ENCODE results near the gene STON1. TPM values are rescaled to one million over a fixed set of nuclear protein-coding genes. Genes with fewer than 3 reads are reported as not detected.
"Not testable (repeated sequence)": the region's sequence is repeated elsewhere in the genome, so short reads cannot be mapped to it uniquely, and the experiment has no call there.

The STON1 gene
- total RNA-seq, 1 donor from 2014 or later, result 48.1 TPM

GRCh38 chr2:48519593-48519992 lies 10.4 kb upstream of the STON1 start:
- intact Hi-C loops (cut with DNase I), result loop anchor here (5.0 kb wide), 1 partner anchor 58 kb away; no protein-coding TSS in a partner anchor

GRCh38 chr2:48524756-48525155 lies 5.2 kb upstream of the STON1 start:
- H3K4me1 ChIP-seq, result peaks cover 44% of the 10 kb centered on the region
- H3K9me3 ChIP-seq; H3K27me3 ChIP-seq; DNase-seq (ENCODE audit: extremely low spot score in 2 of 2); intact Hi-C loops (cut with DNase I); H3K36me3 ChIP-seq; H3K4me3 ChIP-seq: not testable (repeated sequence)
- peak overlapping the region; percentile 53 for H3K27ac ChIP-seq

More at GRCh38 chr2:48519593-48519992, 10.4 kb upstream of the STON1 start:
- DNase-seq (ENCODE audit: extremely low spot score in 2 of 2), result no peak
- H3K27me3 ChIP-seq, result no peaks in the 10 kb centered on the region
- TF ChIP-seq POLR2A (IDR thresholded peaks at IDR 0.05), result no peak
- no peak for TF ChIP-seq CTCF (IDR thresholded peaks at IDR 0.05)
- no peak for TF ChIP-seq POLR2AphosphoS5 (IDR thresholded peaks at IDR 0.05; ENCODE audit: insufficient read depth in 1 of 2, low read depth in 1 of 2)
- peaks cover 0 to 19% of the 10 kb centered on the region in 2 donors for H3K36me3 ChIP-seq
- no peaks in the 10 kb centered on the region for H3K9me3 ChIP-seq
- no peak overlapping the region for H3K4me3 ChIP-seq
- no peak overlapping the region for H3K27ac ChIP-seq
- H3K4me1 ChIP-seq, result no peaks in the 10 kb centered on the region

DNA sequence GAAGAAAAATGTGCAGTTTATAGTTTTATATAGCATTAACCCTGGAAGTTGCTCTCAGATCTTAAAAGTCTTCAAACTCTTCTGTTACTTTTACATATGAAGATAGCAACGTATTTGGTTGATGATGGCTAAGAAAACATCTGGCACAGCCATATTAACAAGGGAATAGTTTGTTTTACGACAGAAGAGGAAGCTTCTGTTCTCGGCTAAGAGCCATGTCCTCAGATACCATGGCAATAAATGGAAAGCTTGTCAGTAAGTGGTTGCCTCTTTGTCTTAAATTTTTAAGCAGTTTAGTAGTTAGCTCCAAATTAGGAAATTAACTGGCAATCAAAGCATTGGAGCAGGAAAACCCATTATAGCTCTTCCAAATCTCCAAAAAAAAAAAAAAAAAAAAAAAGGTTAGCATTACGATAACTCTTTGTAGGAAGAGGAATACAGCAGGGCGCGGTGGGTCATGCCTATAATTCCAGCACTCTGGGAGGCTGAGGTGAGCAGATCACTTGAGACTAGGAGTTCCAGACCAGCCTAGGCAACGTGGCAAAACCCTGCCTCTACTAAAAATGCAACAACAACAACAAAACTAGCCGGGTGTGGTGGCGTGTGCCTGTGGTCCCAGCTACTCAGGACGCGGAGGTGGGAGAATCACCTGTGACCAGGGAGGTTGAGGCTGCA lies 4.5 kb upstream of the STON1 start:
- Histone ChIP-seq H3K27ac (peak overlapping the region; percentile 69), H3K4me1 (peaks cover 45% of the 10 kb centered on the region), H3K36me3 (no peaks in the 10 kb centered on the region), H3K4me3 (no peak overlapping the region), H3K27me3 (no peaks in the 10 kb centered on the region), H3K9me3 (no peaks in the 10 kb centered on the region)
- intact Hi-C loops (cut with DNase I), result no loop called here
- TF ChIP-seq POLR2A (IDR thresholded peaks at IDR 0.05) (no peak), CTCF (IDR thresholded peaks at IDR 0.05) (no peak), POLR2AphosphoS5 (IDR thresholded peaks at IDR 0.05; ENCODE audit: insufficient read depth in 1 of 2, low read depth in 1 of 2) (peak; percentile 13 to 95)
- no peak for DNase-seq (ENCODE audit: extremely low spot score in 2 of 2)

- TF ChIP-seq POLR2A (IDR thresholded peaks at IDR 0.05), result no peak
- no peak for TF ChIP-seq POLR2AphosphoS5 (IDR thresholded peaks at IDR 0.05; ENCODE audit: insufficient read depth in 1 of 2, low read depth in 1 of 2)
- TF ChIP-seq CTCF (IDR thresholded peaks at IDR 0.05), result no peak
- no peaks in the 10 kb centered on the region for H3K27me3 ChIP-seq
- no peak for DNase-seq (ENCODE audit: extremely low spot score in 2 of 2)
- H3K9me3 ChIP-seq, result no peaks in the 10 kb centered on the region
- H3K27ac ChIP-seq, result peak overlapping the region; percentile 87
- peaks cover 62% of the 10 kb centered on the region for H3K4me1 ChIP-seq
- no peaks in the 10 kb centered on the region for H3K36me3 ChIP-seq
- H3K4me3 ChIP-seq, result no peak overlapping the region
- intact Hi-C loops (cut with DNase I), result no loop called here
These were observed 2.6 kb upstream of the STON1 start for GRCh38 chr2:48527226-48527885.

DNA sequence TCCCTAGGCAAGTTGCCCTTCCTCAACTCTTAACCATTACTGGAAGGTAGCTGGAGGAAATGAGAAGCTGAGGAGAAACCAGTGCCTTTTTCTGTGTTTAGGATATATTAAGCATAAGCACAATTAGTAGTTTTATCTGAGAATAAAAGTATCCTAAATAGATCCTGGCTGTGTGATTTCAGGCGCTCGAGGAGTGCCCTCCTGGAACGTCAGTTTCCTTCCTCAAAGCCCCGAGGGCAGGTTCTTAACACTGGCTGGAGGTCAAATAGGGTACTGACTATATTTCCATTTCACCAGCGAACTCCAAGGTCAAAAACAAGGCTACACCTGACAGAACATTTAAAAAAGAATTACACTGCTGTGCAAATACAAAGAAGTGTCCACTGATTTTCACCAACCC lies 1.5 kb upstream of the STON1 start:
- H3K36me3 ChIP-seq, result no peaks in the 10 kb centered on the region
- H3K4me1 ChIP-seq, result peaks cover 70% of the 10 kb centered on the region
- no peaks in the 10 kb centered on the region for H3K9me3 ChIP-seq
- no peak for TF ChIP-seq POLR2A (IDR thresholded peaks at IDR 0.05)
- TF ChIP-seq CTCF (IDR thresholded peaks at IDR 0.05), result no peak
- no peak for TF ChIP-seq POLR2AphosphoS5 (IDR thresholded peaks at IDR 0.05; ENCODE audit: insufficient read depth in 1 of 2, low read depth in 1 of 2)
- no peak for DNase-seq (ENCODE audit: extremely low spot score in 2 of 2)
- H3K4me3 ChIP-seq, result no peak overlapping the region
- intact Hi-C loops (cut with DNase I), result no loop called here
- no peaks in the 10 kb centered on the region for H3K27me3 ChIP-seq
- peak overlapping the region; percentile 87 for H3K27ac ChIP-seq

Measured in vagina (tissue), 2 donors.